Neural progenitor cell (in vitro differentiated cells): ENCODE measurements around the gene SLC7A1.

Experiments used
- CTCF ChIP-seq: fragments of 200-600 bp; sonication (generic); IDR thresholded peaks from 2 replicates; pipeline ENCODE4 v1.5.1; 2017; ENCODE audit warnings: antibody characterized with exemption, mild to moderate bottlenecking
- EZH2phosphoT487 ChIP-seq: fragments of 200-600 bp; sonication (generic); IDR thresholded peaks from 2 replicates; pipeline ENCODE4 v1.6.1; 2017; ENCODE audit warnings: antibody characterized with exemption

- TF ChIP-seq EZH2phosphoT487 = no peak
- no peak for TF ChIP-seq CTCF
Observed at GRCh38 chr13:29621841-29622240, 26.4 kb upstream of the SLC7A1 start.
